GM08714 (cell line): ENCODE results near the gene TAGAP.
A peak's percentile ranks its signal among the peaks of the same experiment; 100 is the strongest.

Experiments
- H3K4me3 ChIP-seq: fragments of 200-500 bp; sonication (Bioruptor generic); 2 replicates; pipeline ENCODE4 v1.5.1; 2014; ENCODE audit warnings: mild to moderate bottlenecking, low read length, inconsistent platforms
- ZNF274 ChIP-seq: IDR thresholded peaks from 2 replicates; pipeline ENCODE4 v1.6.1; 2012; ENCODE audit warnings: mild to moderate bottlenecking, low read depth, low read length

TAGAP gene, protein sequence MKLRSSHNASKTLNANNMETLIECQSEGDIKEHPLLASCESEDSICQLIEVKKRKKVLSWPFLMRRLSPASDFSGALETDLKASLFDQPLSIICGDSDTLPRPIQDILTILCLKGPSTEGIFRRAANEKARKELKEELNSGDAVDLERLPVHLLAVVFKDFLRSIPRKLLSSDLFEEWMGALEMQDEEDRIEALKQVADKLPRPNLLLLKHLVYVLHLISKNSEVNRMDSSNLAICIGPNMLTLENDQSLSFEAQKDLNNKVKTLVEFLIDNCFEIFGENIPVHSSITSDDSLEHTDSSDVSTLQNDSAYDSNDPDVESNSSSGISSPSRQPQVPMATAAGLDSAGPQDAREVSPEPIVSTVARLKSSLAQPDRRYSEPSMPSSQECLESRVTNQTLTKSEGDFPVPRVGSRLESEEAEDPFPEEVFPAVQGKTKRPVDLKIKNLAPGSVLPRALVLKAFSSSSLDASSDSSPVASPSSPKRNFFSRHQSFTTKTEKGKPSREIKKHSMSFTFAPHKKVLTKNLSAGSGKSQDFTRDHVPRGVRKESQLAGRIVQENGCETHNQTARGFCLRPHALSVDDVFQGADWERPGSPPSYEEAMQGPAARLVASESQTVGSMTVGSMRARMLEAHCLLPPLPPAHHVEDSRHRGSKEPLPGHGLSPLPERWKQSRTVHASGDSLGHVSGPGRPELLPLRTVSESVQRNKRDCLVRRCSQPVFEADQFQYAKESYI

DNA sequence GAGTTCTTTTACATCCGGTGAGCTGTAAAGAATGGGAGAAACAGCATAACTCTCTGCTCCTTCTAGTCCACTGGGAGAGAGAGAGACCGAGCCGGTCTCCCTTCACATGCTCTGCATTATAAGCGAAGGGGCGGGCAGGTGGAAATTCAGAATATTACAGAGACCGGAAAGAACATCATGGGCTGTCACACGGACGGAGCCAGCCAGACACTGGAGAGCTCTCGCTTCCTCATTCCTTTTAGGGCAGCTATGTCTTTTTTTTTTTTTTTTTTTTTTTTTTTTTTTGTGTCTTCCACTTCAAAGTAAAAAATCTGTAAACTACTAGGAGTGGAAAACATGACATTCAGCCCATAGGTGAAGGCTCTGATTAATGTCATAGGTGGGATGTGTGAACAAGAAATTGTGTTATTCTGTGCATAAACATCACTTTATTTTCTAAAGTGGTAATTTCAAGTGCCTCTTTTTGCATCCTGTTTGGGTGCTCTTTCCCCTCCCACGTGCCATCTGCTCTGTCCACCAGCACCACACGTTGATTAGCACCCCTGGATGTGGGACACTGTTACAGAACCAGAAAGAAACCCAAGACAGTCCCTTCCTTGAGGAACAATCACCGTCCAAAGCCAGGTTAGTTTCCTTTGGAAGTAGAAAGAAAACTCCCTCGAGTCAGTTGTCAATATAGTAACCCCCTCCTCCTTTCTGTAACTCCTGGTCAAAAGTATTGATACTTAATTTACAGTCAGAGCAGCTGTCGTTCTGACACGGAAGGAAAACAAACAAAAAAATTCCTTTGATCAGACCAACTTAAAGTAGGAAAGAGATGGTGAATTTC, at the start of gene TAGAP:
TSS of gene TAGAP (minus strand) at position 93 of the 829 bp plus-strand sequence. CDS start 845 bp downstream, outside the sequence.
- peak within 1 kb of the TSS; percentile 77 for H3K4me3 ChIP-seq
- no peak for TF ChIP-seq ZNF274

- no peak overlapping the region for H3K4me3 ChIP-seq
- TF ChIP-seq ZNF274 = no peak
These were observed 49.0 kb upstream of the TAGAP start for GRCh38 chr6:159093609-159094443.

- H3K4me3 ChIP-seq = no peak overlapping the region
- TF ChIP-seq ZNF274 = no peak
These were observed 47.8 kb upstream of the TAGAP start for GRCh38 chr6:159092631-159093030.

- H3K4me3 ChIP-seq = no peak overlapping the region
- no peak for TF ChIP-seq ZNF274
These were observed 46.0 kb upstream of the TAGAP start for GRCh38 chr6:159090530-159091480.

DNA sequence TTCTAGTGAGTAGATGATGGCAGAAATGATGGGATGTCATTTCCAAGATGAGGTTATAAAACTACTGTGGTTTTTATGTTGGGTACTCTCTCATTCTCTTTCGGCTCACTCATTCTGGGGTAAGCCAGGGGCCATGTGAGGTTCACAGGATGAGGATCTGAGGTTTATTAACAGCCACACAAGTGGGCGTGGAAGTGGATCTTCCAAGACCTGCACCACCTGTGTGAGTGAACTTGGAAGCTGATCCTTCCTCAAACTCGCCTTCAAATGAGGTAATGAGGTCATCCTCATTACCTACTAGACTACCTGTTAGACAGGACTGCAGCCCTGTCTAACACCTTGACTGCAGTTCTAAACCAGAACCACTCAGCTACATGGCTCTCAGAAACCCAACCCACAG, 45.1 kb upstream of the TAGAP start:
- no peak for TF ChIP-seq ZNF274

DNA sequence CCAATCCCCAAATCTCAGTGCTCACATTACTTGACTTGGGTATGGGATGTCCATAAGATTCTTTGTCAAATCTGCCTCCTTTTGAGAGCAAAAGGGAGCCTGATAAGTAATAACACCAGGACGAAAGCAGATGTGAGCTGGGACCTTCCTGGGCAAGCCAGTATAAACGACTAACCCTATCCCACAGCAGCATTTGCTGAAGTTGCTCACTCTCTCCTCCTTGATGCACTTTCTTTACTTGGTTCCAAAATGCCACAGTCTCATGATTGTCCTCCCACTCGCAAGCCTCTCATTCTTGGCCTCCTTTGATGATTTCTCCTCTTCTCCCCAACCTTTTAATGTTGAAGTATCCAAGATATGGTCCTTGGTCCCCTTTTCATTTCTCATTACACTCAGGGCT, 44.7 kb upstream of the TAGAP start:
- TF ChIP-seq ZNF274 = no peak
- H3K4me3 ChIP-seq = no peak overlapping the region

More for the DNA sequence above, 45.1 kb upstream of the TAGAP start:
- no peak overlapping the region for H3K4me3 ChIP-seq

- TF ChIP-seq ZNF274 = no peak
- no peak overlapping the region for H3K4me3 ChIP-seq
These were observed 41.3 kb upstream of the TAGAP start for GRCh38 chr6:159086033-159086618.

GRCh38 chr6:159085396-159085895, 40.7 kb upstream of the TAGAP start:
- no peak for TF ChIP-seq ZNF274

GRCh38 chr6:159084493-159085091, 39.8 kb upstream of the TAGAP start:
- no peak overlapping the region for H3K4me3 ChIP-seq
- TF ChIP-seq ZNF274 = no peak

More at GRCh38 chr6:159085396-159085895, 40.7 kb upstream of the TAGAP start:
- H3K4me3 ChIP-seq = no peak overlapping the region

GRCh38 chr6:159083146-159083545, 38.4 kb upstream of the TAGAP start:
- no peak for TF ChIP-seq ZNF274
- H3K4me3 ChIP-seq = no peak overlapping the region

GRCh38 chr6:159082039-159082815, 37.4 kb upstream of the TAGAP start:
- no peak overlapping the region for H3K4me3 ChIP-seq
- TF ChIP-seq ZNF274 = no peak
